NCI-H1436 treated with DMSO at 0.1 percent for 48 hours (cell line): ENCODE data around the gene TC2N.
"Not testable (repeated sequence)": the region's sequence is repeated elsewhere in the genome, so short reads cannot be mapped to it uniquely, and the experiment has no call there.

Source experiments
- DNase-seq: peaks from one replicate; lab custom pipeline; 2025; lab: John Stamatoyannopoulos, UW

Gene TC2N

GRCh38 chr14:91835197-91835919, 32.0 kb downstream of the TC2N start:
- no peak for DNase-seq

GRCh38 chr14:91834571-91834970, 32.8 kb downstream of the TC2N start:
- DNase-seq: no peak

DNA sequence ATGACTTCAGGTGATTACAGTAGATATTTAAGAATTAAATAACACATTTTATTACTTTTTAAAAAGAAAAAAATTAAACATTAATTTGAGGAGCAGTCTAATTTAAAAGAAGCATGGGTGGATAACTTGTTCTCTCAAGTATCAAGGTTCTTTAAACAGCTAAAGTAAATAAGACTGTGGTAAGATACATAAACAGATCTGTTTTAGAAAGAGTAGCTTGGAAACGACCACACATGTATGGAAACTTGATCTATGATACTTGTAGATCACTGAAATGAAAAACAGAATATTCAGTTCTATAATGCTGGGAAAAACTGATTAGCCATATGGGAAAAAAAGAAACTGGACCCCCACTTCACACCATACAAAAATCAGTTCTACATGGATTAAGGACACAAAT, 36.0 kb downstream of the TC2N start:
- DNase-seq: no peak

- DNase-seq: no peak
Observed at GRCh38 chr14:91830777-91831176, 36.6 kb downstream of the TC2N start.

DNA sequence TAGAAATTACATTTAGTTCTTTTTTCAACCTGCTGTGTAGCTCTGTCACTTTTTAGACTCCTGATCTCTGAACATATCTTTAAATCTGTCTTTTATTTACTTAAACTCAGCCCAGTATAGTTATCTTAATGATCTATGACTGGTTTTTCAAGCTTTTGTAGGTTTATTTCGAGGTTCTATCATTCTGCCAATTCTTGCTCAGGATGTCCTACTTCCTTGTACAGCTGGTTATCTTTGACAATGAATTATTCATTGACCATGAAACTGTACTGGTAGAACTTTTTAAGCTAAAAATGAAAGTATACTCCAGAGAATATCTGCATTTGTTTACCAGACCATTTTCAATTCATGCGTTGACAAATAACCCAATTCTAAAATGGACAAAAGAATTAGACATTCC, 37.8 kb downstream of the TC2N start:
- no peak for DNase-seq

DNA sequence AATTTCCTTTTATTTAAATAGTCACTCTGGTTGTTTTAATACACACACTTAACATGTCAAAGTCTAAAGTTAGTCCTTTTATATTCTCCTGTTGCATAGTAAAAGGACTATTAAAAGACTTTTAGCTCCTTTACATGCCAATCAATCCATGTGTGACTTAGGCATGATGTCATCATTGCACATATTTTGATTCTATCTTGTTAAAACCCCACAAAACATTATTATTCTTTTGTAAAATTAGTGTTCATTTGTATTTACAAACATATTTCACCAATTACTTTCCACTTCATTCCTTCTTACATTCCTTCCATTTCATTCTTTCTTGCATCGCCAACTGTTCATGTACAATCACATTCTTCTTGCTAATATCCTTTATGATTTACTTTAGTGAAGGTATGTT, 39.6 kb downstream of the TC2N start:
- no peak for DNase-seq

DNA sequence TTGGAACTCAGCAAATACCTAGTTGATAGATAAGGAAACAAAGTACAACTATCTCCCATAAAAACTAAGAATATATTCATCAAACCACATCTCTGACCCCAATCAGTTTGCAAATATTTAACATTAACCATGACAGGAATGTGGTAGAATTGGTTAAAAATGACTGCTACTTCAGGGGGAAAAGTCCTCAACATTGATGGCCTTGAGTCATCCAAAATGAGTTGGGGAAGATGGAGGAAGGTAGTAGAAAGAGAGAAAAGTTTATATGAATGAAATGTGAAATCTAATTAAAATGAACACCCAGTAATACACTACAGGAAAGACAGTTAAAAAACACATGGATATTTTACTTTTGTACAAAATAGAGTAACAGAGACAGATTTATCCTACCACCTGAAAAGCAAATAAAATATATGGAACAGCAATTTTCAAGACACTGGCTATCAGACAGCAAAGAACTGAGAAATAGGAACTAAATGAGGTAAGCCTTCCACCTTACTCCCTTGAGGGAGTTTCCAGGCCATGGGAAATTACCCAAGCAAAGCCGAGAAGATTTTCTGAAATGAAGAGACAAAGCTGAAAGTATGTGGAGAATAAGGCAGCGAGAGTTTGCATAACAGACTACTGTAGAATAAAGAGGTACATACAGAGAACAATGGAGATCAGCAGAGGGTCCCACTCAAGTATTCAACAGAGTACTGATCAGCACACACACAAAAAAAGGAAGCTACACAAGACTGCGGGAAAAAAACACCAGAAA, 49.6 kb downstream of the TC2N start:
- DNase-seq: no peak

- DNase-seq: no peak
Observed at GRCh38 chr14:91814317-91814716, 53.0 kb downstream of the TC2N start.

- no peak for DNase-seq
Observed at GRCh38 chr14:91810699-91811098, 56.6 kb downstream of the TC2N start.

GRCh38 chr14:91806716-91807115, 60.6 kb downstream of the TC2N start:
- DNase-seq: no peak

DNA sequence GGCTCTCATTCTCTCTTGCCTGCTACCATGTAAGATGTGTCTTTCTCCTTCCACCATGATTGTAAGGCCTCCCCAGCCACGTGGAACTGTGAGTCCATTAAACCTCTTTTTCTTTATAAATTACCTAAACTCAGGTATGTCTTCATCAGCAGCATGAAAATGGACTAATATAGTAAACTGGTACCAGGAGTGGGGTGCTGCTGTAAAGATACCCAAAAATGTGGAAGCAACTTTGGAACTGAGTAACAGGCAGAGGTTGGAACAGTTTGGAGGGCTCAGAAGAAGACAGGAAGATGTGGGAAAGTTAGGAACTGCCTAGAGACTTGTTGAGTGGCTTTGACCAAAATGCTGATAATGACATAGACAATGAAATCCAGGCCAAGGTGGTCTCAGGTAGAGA, 61.2 kb downstream of the TC2N start:
- not testable (repeated sequence) for DNase-seq

- DNase-seq: no peak
Observed at GRCh38 chr14:91805659-91806058, 61.7 kb downstream of the TC2N start.

DNA sequence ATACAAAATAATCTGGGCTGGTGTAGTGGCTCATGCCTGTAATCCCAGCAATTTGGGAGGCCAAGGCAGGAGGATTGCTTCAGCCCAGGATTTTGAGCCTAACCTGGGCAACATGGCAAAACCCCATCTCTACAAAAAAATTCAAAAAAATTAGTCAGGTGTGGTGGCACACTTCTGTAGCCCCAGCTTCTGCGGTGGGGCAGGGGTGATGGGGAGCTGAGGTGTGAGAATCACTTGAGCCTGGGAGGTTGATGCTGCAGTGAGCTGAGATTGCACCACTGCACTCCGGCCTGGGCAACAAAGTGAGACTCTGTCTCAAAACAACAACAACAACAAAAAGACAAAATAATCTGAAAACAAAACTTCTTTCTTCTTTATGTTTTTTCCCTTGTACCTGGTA, 66.0 kb downstream of the TC2N start:
- no peak for DNase-seq

DNA sequence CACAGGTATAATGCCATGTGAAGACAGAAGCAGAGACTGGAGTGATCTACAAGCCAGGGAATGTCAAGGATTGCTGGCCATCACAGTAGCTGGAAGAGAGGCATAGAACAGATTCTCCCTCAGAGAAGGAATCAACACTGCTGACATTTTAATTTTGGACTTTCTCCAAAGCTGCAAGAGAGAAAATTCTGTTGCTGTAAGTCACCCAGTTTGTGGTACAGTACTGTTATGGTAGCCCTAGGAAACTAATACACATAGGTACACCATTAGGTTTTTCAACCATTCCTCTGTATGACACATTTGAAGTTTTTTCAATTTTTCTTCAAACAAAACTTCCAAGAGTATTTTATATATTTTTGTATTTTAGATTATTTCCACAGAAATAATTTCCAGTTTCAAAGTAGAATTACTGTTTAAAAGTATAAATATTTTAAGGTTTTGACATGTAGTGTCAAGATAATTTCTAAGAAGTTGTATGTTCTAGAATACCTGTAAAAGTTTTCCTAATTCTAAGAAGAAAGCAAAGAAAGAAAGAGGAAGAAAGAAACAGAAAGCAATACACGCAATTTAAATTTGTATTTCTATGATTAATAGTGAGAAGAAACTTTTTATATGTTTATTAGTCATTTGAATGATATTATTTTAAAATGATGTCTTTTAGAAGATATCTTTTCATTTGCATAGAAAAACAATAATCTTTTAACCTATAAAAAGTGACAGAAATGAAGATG, 70.6 kb downstream of the TC2N start:
- no peak for DNase-seq

GRCh38 chr14:91793704-91794103, 73.6 kb downstream of the TC2N start:
- DNase-seq: no peak

- DNase-seq: no peak
Observed at GRCh38 chr14:91786188-91786587, 81.1 kb downstream of the TC2N start.

GRCh38 chr14:91780452-91780851, 86.9 kb downstream of the TC2N start:
- no peak for DNase-seq

DNA sequence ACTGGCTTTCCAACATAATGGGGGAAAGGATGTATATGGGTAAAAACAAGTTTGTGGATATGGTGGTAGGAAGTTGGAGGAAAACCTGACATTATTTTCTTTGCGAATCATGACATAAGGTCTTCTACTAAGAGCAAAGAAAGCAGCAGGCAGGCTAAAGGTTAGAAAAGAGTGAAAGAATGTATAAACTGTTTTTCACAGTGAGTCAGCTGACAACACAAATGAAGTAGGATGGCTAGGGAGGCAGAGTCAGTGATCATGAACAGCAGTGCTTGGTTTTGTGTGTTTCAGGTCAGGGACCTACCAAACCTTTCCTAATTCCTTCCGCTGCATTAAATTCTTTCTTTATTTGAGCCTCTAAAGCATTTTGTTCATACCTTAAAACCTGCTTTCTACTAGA, 89.1 kb downstream of the TC2N start:
- no peak for DNase-seq

- DNase-seq: no peak
Observed at GRCh38 chr14:91774140-91775096, 92.9 kb downstream of the TC2N start.

DNA sequence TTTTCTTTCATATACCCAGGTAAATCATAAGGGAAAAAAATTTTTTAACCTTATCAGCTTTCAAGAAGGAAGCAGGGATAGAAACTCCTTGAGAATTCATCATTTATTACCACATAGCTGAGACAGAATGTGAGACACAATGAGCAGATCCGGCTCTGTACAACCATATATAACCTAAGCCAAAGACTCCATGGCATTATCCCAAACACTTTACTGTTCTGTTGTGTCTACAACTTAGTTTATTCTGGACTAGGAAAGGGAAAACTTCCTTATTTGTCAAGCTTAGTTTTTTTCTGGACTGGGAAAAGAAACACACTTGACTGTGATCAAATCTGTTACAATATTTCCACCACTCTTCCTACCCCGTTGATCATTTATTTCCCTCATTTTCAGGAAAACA, 97.2 kb downstream of the TC2N start:
- no peak for DNase-seq

DNA sequence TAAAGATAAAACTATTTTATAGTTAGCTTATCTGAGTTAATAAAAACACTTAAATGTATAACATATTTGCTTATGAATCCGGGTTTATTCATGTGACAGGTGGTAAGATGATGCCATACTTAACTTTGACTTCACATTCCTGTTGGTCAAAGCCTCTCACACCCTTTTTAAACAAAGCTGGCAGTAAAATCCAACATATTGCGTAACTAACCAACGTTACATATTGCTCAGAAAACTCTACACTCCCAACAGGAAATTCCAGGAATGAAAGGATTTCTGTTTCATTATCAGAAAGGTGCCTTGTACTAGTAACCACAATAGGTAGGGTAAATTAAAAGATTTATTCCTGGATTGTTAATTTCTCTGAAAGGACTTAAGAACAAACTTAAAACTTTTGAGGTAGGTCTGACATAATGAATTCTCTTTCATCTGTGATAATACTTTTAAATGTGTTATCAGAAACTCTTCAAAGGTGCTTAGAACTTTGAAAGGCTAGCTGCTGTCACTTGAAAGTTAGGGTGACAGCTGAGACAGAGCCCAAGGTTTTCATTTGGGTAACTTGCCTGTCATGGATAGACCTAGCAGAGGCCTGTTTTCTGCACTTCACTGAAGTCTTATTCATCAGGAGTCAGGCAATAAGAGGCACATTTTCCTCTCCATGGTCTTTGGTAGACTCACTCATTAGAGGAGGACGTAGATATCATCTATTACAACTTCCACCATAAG, 111.6 kb downstream of the TC2N start:
- no peak for DNase-seq
